NCI-H1048 (cell line): Measurements from ENCODE around the gene B4GAT1.

Experiments used
- DNase-seq: peaks from one replicate; lab custom pipeline; 2025; lab: John Stamatoyannopoulos, UW

Gene B4GAT1

GRCh38 chr11:66336234-66337102, 11.0 kb downstream of the B4GAT1 start, which contains the start of gene RIN1:
RIN1 (minus strand) TSS chr11:66336434; CDS start chr11:66336402, 32 bp downstream.
- DNase-seq = no peak

GRCh38 chr11:66335531-66336233, 11.7 kb downstream of the B4GAT1 start:
- DNase-seq = no peak

- no peak for DNase-seq
Observed at GRCh38 chr11:66334605-66335442, 12.6 kb downstream of the B4GAT1 start.

- no peak for DNase-seq
Observed at GRCh38 chr11:66333896-66334604, 13.4 kb downstream of the B4GAT1 start.

- DNase-seq = no peak
Observed at GRCh38 chr11:66333220-66333877, 14.1 kb downstream of the B4GAT1 start.

GRCh38 chr11:66332371-66333219, 14.8 kb downstream of the B4GAT1 start:
- DNase-seq = no peak

- no peak for DNase-seq
Observed at GRCh38 chr11:66331542-66332370, 15.7 kb downstream of the B4GAT1 start.

GRCh38 chr11:66330931-66331330, 16.5 kb downstream of the B4GAT1 start:
- no peak for DNase-seq

- DNase-seq = no peak
Observed at GRCh38 chr11:66329165-66329673, 18.2 kb downstream of the B4GAT1 start.

- no peak for DNase-seq
Observed at GRCh38 chr11:66328302-66329144, 18.9 kb downstream of the B4GAT1 start.

GRCh38 chr11:66328031-66328301, 19.5 kb downstream of the B4GAT1 start:
- no peak for DNase-seq

- DNase-seq = no peak
Observed at GRCh38 chr11:66327171-66328030, 20.0 kb downstream of the B4GAT1 start.

GRCh38 chr11:66326261-66327111, 20.9 kb downstream of the B4GAT1 start:
- DNase-seq = no peak

GRCh38 chr11:66325263-66325671, 22.2 kb downstream of the B4GAT1 start:
- DNase-seq = no peak

- DNase-seq = no peak
Observed at GRCh38 chr11:66324664-66325063, 22.8 kb downstream of the B4GAT1 start.

GRCh38 chr11:66323684-66324083, 23.7 kb downstream of the B4GAT1 start:
- DNase-seq = no peak
